Karpas-422 (cell line): ENCODE data around the gene PTBP1. TPM values are rescaled to one million over a fixed set of nuclear protein-coding genes. Genes with fewer than 3 reads are reported as not detected.

Source experiments
- DNase-seq: peaks from one replicate; pipeline ENCODE4 v3.0.0-alpha.2; 2015
- H2AFZ ChIP-seq: fragments of 200-600 bp; sonication (generic); 2 replicates; pipeline ENCODE4 v1.6.1; 2014; ENCODE audit warnings: antibody characterized with exemption, low read length, mixed read lengths
- H3K27ac ChIP-seq: fragments of 200-600 bp; sonication (generic); 2 replicates; pipeline ENCODE4 v1.5.1; 2014; ENCODE audit warnings: mild to moderate bottlenecking, low read length, moderate library complexity
- H3K27me3 ChIP-seq: fragments of 200-600 bp; sonication (generic); 2 replicates; pipeline ENCODE4 v1.6.1; 2014; ENCODE audit warnings: low read length, mixed read lengths
- H3K36me3 ChIP-seq: fragments of 200-600 bp; sonication (generic); 2 replicates; pipeline ENCODE4 v1.6.1; 2014; ENCODE audit warnings: low read length, mixed read lengths; ENCODE audit not compliant: insufficient read depth
- H3K4me1 ChIP-seq: fragments of 200-600 bp; sonication (generic); 2 replicates; pipeline ENCODE4 v1.6.1; 2014; ENCODE audit warnings: mild to moderate bottlenecking, low read length, mixed read lengths
- H3K4me2 ChIP-seq: fragments of 200-600 bp; sonication (generic); 2 replicates; pipeline ENCODE4 v1.6.1; 2014; ENCODE audit warnings: low read length, low read depth, mild to moderate bottlenecking; ENCODE audit not compliant: poor library complexity, severe bottlenecking
- H3K4me3 ChIP-seq: fragments of 200-600 bp; sonication (generic); 2 replicates; pipeline ENCODE4 v1.5.1; 2014; ENCODE audit warnings: mild to moderate bottlenecking, antibody characterized with exemption, low read length, mixed read lengths
- H3K79me2 ChIP-seq: fragments of 200-600 bp; sonication (generic); 2 replicates; pipeline ENCODE4 v1.6.1; 2014; ENCODE audit warnings: mild to moderate bottlenecking, low read length, mixed read lengths
- H3K9ac ChIP-seq: fragments of 200-600 bp; sonication (generic); 2 replicates; pipeline ENCODE4 v1.6.0; 2014; ENCODE audit warnings: low read length
- H3K9me2 ChIP-seq: fragments of 200-600 bp; sonication (generic), shearing (Covaris generic); replicated peaks from 2 replicates; pipeline ENCODE4 v1.6.0; 2014; ENCODE audit warnings: mild to moderate bottlenecking, low read length, moderate library complexity; ENCODE audit not compliant: insufficient read depth
- H3K9me3 ChIP-seq: fragments of 300-700, 200-600 bp; sonication (generic); 2 replicates; pipeline ENCODE4 v1.6.1; 2014; ENCODE audit warnings: low read length, mixed read lengths
- H4K20me1 ChIP-seq: fragments of 200-600 bp; sonication (generic); 2 replicates; pipeline ENCODE4 v1.6.1; 2014; ENCODE audit warnings: mild to moderate bottlenecking, antibody characterized with exemption, low read length, low read depth; ENCODE audit not compliant: insufficient read depth
- total RNA-seq: library from RNA; depleted of rRNA; stranded (reverse); fragments of >200 nt; shearing (Covaris generic); gene quantifications from 2 replicates; pipeline ENCODE4 v1.2.3, GENCODE V29; 2014; ENCODE audit warnings: low replicate concordance

The PTBP1 gene
- total RNA-seq, 1 experiment from 2014 or later, result 170 TPM

GRCh38 chr19:768424-768823 lies 28.8 kb upstream of the PTBP1 start:
- Histone ChIP-seq H3K79me2 (no peaks in the 10 kb centered on the region), H3K27me3 (no peaks in the 10 kb centered on the region), H3K4me3 (no peak overlapping the region), H3K4me2 (no peak overlapping the region), H3K9me3 (no peaks in the 10 kb centered on the region), H2AFZ (no peak overlapping the region), H3K9me2 (no peaks in the 10 kb centered on the region), H3K9ac (no peak overlapping the region), H4K20me1 (no peaks in the 10 kb centered on the region), H3K27ac (no peak overlapping the region), H3K36me3 (no peaks in the 10 kb centered on the region), H3K4me1 (no peaks in the 10 kb centered on the region)
- DNase-seq, result no peak

- Histone ChIP-seq H3K4me2 (no peak overlapping the region), H3K9me3 (no peaks in the 10 kb centered on the region), H3K79me2 (no peaks in the 10 kb centered on the region), H3K4me1 (no peaks in the 10 kb centered on the region), H3K9ac (no peak overlapping the region), H3K36me3 (no peaks in the 10 kb centered on the region), H2AFZ (no peak overlapping the region), H3K9me2 (no peaks in the 10 kb centered on the region), H3K27me3 (no peaks in the 10 kb centered on the region), H3K27ac (no peak overlapping the region), H4K20me1 (no peaks in the 10 kb centered on the region), H3K4me3 (no peak overlapping the region)
- no peak for DNase-seq
Observed at GRCh38 chr19:769616-770015, 27.6 kb upstream of the PTBP1 start.

- no peaks in the 10 kb centered on the region for H3K79me2 ChIP-seq
- H3K27me3 ChIP-seq, result no peaks in the 10 kb centered on the region
- H3K27ac ChIP-seq, result no peak overlapping the region
- H3K4me1 ChIP-seq, result no peaks in the 10 kb centered on the region
- no peaks in the 10 kb centered on the region for H3K9me3 ChIP-seq
- H3K9ac ChIP-seq, result no peak overlapping the region
- no peak overlapping the region for H2AFZ ChIP-seq
- H4K20me1 ChIP-seq, result no peaks in the 10 kb centered on the region
- H3K9me2 ChIP-seq, result no peaks in the 10 kb centered on the region
- no peak overlapping the region for H3K4me3 ChIP-seq
- H3K36me3 ChIP-seq, result no peaks in the 10 kb centered on the region
- peak; percentile 75 for DNase-seq
- H3K4me2 ChIP-seq, result no peak overlapping the region
Observed at GRCh38 chr19:771332-771785, 25.9 kb upstream of the PTBP1 start.

GRCh38 chr19:772063-772462 lies 25.2 kb upstream of the PTBP1 start:
- no peak overlapping the region for H3K9ac ChIP-seq
- H3K4me3 ChIP-seq, result no peak overlapping the region
- no peaks in the 10 kb centered on the region for H3K9me2 ChIP-seq
- H3K27me3 ChIP-seq, result no peaks in the 10 kb centered on the region
- no peak overlapping the region for H3K27ac ChIP-seq
- H3K9me3 ChIP-seq, result no peaks in the 10 kb centered on the region
- no peak for DNase-seq
- H2AFZ ChIP-seq, result no peak overlapping the region
- no peak overlapping the region for H3K4me2 ChIP-seq
- no peaks in the 10 kb centered on the region for H3K4me1 ChIP-seq
- H4K20me1 ChIP-seq, result no peaks in the 10 kb centered on the region
- H3K79me2 ChIP-seq, result no peaks in the 10 kb centered on the region
- no peaks in the 10 kb centered on the region for H3K36me3 ChIP-seq

GRCh38 chr19:772730-773436 lies 24.4 kb upstream of the PTBP1 start:
- Histone ChIP-seq H3K27me3 (no peaks in the 10 kb centered on the region), H3K79me2 (no peaks in the 10 kb centered on the region), H2AFZ (no peak overlapping the region), H3K9ac (no peak overlapping the region), H3K9me3 (no peaks in the 10 kb centered on the region), H3K4me1 (no peaks in the 10 kb centered on the region), H3K4me2 (no peak overlapping the region), H3K27ac (no peak overlapping the region), H3K4me3 (no peak overlapping the region), H3K36me3 (no peaks in the 10 kb centered on the region), H3K9me2 (no peaks in the 10 kb centered on the region), H4K20me1 (no peaks in the 10 kb centered on the region)
- no peak for DNase-seq

GRCh38 chr19:776549-776948 lies 20.7 kb upstream of the PTBP1 start:
- Histone ChIP-seq H3K27ac (no peak overlapping the region), H3K4me2 (no peak overlapping the region), H3K36me3 (no peaks in the 10 kb centered on the region), H3K4me1 (no peaks in the 10 kb centered on the region), H3K9ac (no peak overlapping the region), H4K20me1 (no peaks in the 10 kb centered on the region), H3K9me2 (no peaks in the 10 kb centered on the region), H3K27me3 (no peaks in the 10 kb centered on the region), H3K79me2 (no peaks in the 10 kb centered on the region), H3K9me3 (no peaks in the 10 kb centered on the region), H3K4me3 (no peak overlapping the region), H2AFZ (no peak overlapping the region)
- DNase-seq, result no peak

- Histone ChIP-seq H3K4me2 (no peak overlapping the region), H3K9me3 (no peaks in the 10 kb centered on the region)
Observed at GRCh38 chr19:778910-779653, 18.2 kb upstream of the PTBP1 start.

GRCh38 chr19:780935-781334 lies 16.3 kb upstream of the PTBP1 start:
- no peaks in the 10 kb centered on the region for H3K79me2 ChIP-seq
- H3K9me3 ChIP-seq, result no peaks in the 10 kb centered on the region
- no peaks in the 10 kb centered on the region for H3K9me2 ChIP-seq
- H3K27ac ChIP-seq, result no peak overlapping the region
- no peak overlapping the region for H2AFZ ChIP-seq
- H3K36me3 ChIP-seq, result no peaks in the 10 kb centered on the region
- H3K27me3 ChIP-seq, result no peaks in the 10 kb centered on the region
- H3K4me2 ChIP-seq, result no peak overlapping the region
- H4K20me1 ChIP-seq, result no peaks in the 10 kb centered on the region
- H3K4me1 ChIP-seq, result no peaks in the 10 kb centered on the region
- no peak overlapping the region for H3K4me3 ChIP-seq
- H3K9ac ChIP-seq, result no peak overlapping the region
- no peak for DNase-seq

More at GRCh38 chr19:778910-779653, 18.2 kb upstream of the PTBP1 start:
- no peak overlapping the region for H3K4me3 ChIP-seq
- H4K20me1 ChIP-seq, result no peaks in the 10 kb centered on the region
- H2AFZ ChIP-seq, result no peak overlapping the region
- H3K27me3 ChIP-seq, result no peaks in the 10 kb centered on the region
- no peaks in the 10 kb centered on the region for H3K9me2 ChIP-seq
- no peak overlapping the region for H3K9ac ChIP-seq
- no peaks in the 10 kb centered on the region for H3K4me1 ChIP-seq
- no peaks in the 10 kb centered on the region for H3K79me2 ChIP-seq
- no peaks in the 10 kb centered on the region for H3K36me3 ChIP-seq
- H3K27ac ChIP-seq, result no peak overlapping the region
- DNase-seq, result no peak
